GM12878 (cell line): ENCODE data around the gene NOL12. TPM values are rescaled to one million over a fixed set of nuclear protein-coding genes. Genes with fewer than 3 reads are reported as not detected.

ENCODE experiments used
- ATAC-seq: fragments of 200-7000 bp; cut with Tn5 transposase; 3 replicates; pipeline ENCODE4 v1.9.1; 2020; ENCODE audit warnings: mild to moderate bottlenecking, moderate library complexity
- BruUV-seq: library from RNA; stranded (reverse); fragments of 400-500 nt; replicated peaks from 2 replicates; lab custom pipeline; 2021; lab: Mats Ljungman, UMichigan
- CTCF ChIA-PET: fragments of 300-600 bp; sonication (Branson Sonifier 250); formaldehyde crosslinking; extraction: SDS; loops from one replicate; lab custom pipeline; 2021; ENCODE audit warnings: inconsistent platforms; lab: Yijun Ruan, JAX
- POLR2A ChIA-PET: fragments of 350-600 bp; formaldehyde crosslinking; extraction: SDS; loops from one replicate; lab custom pipeline; 2021; ENCODE audit warnings: inconsistent platforms; lab: Charles Lee
- RAD21 ChIA-PET: fragments of 300-600 bp; sonication (Branson Sonifier 250); formaldehyde crosslinking; loops from one replicate; lab custom pipeline; 2023; ENCODE audit warnings: antibody characterized with exemption; ENCODE audit not compliant: unreplicated experiment; lab: Charles Lee
- SMC1A ChIA-PET: fragments of 300-600 bp; sonication (Branson Sonifier 250); formaldehyde crosslinking; loops from one replicate; lab custom pipeline; 2023; ENCODE audit not compliant: unreplicated experiment, uncharacterized antibody; lab: Charles Lee
- DNase-seq: peaks from one replicate; pipeline ENCODE4 v3.0.0-alpha.2; 2011; ENCODE audit warnings: low read depth, low spot score
- FAIRE-seq: peaks from 3 replicates; lab custom pipeline; 2011; peaks lifted over from hg19 to GRCh38; lab: Jason Lieb, UNC
- H2AFZ ChIP-seq: 2 replicates; pipeline ENCODE4 v1.6.0; 2011; ENCODE audit warnings: low read depth, low read length, control low read depth; ENCODE audit not compliant: control insufficient read depth
- H3K27ac ChIP-seq: 2 replicates; pipeline ENCODE4 v1.5.1; 2011; ENCODE audit warnings: control low read depth; ENCODE audit not compliant: control insufficient read depth, insufficient read depth
- H3K27me3 ChIP-seq, 2 experiments: replicated peaks in 1 of 2; 2 replicates each; pipeline versions ENCODE4 v1.6.0 to v1.6.1; 2011; ENCODE audit warnings: low read length in 1 of 2; ENCODE audit not compliant: control insufficient read depth in 2 of 2, insufficient read depth in 2 of 2
- H3K36me3 ChIP-seq, 2 experiments: 2 replicates each; pipeline ENCODE4 v1.5.1; 2011; ENCODE audit warnings: low read length in 1 of 2; ENCODE audit not compliant: control insufficient read depth in 2 of 2, insufficient read depth in 2 of 2
- H3K4me1 ChIP-seq: 2 replicates; pipeline ENCODE4 v1.6.1; 2011; ENCODE audit warnings: mild to moderate bottlenecking, low read length, moderate library complexity, mixed read lengths; ENCODE audit not compliant: control insufficient read depth, insufficient read depth
- H3K4me2 ChIP-seq: 2 replicates; pipeline ENCODE4 v1.6.0; 2011; ENCODE audit warnings: control low read depth; ENCODE audit not compliant: control insufficient read depth, insufficient read depth
- H3K4me3 ChIP-seq: fragments of 200-600 bp; sonication (generic); 2 replicates; pipeline ENCODE4 v1.5.1; 2016
- H3K79me2 ChIP-seq: 2 replicates; pipeline ENCODE4 v1.6.0; 2011; ENCODE audit warnings: low read length; ENCODE audit not compliant: control insufficient read depth, insufficient read depth
- H3K9ac ChIP-seq: 2 replicates; pipeline ENCODE4 v1.8.0; 2011; ENCODE audit warnings: low read length, control low read depth, mixed read lengths; ENCODE audit not compliant: control insufficient read depth, insufficient read depth
- H3K9me3 ChIP-seq: replicated peaks from 3 replicates; pipeline ENCODE4 v1.5.1; 2011; ENCODE audit warnings: mild to moderate bottlenecking, low read length; ENCODE audit not compliant: control insufficient read depth, insufficient read depth
- H4K20me1 ChIP-seq: 2 replicates; pipeline ENCODE4 v1.6.0; 2011; ENCODE audit not compliant: control insufficient read depth, insufficient read depth
- CHD2 ChIP-seq: IDR thresholded peaks from 2 replicates; pipeline ENCODE4 v1.6.1; 2011; ENCODE audit warnings: low read depth, low read length, improper control_type of control experiment, borderline replicate concordance
- E4F1 ChIP-seq: fragments of 450-650 bp; IDR thresholded peaks from 2 replicates; pipeline ENCODE4 v1.6.1; 2018; ENCODE audit warnings: borderline replicate concordance, mild to moderate bottlenecking; ENCODE audit not compliant: partially characterized antibody
- IRF4 ChIP-seq: IDR thresholded peaks from 2 replicates; pipeline ENCODE4 v1.6.1; 2011; ENCODE audit warnings: low read depth, low read length
- JUNB ChIP-seq: IDR thresholded peaks from 2 replicates; pipeline ENCODE4 v1.6.1; 2016; ENCODE audit warnings: antibody characterized with exemption, mild to moderate bottlenecking
- KAT2A ChIP-seq: conservative IDR thresholded peaks from 2 replicates; pipeline ENCODE4 v1.6.1; 2011; ENCODE audit warnings: low read depth, low read length; ENCODE audit not compliant: control insufficient read depth
- NBN ChIP-seq: fragments of 450-650 bp; IDR thresholded peaks from 2 replicates; pipeline ENCODE4 v1.6.1; 2016
- REST ChIP-seq: IDR thresholded peaks from 2 replicates; pipeline ENCODE4 v1.6.1; 2012; ENCODE audit warnings: mild to moderate bottlenecking, low read depth, low read length
- SIN3A ChIP-seq: IDR thresholded peaks from 2 replicates; pipeline ENCODE4 v1.6.1; 2012; ENCODE audit warnings: low read depth, low read length, improper control_type of control experiment
- SKIL ChIP-seq: fragments of 450-650 bp; IDR thresholded peaks from 2 replicates; pipeline ENCODE4 v1.6.1; 2017; ENCODE audit warnings: mild to moderate bottlenecking, low read depth, inconsistent platforms; ENCODE audit not compliant: poor library complexity, severe bottlenecking
- SUPT20H ChIP-seq: IDR thresholded peaks from 2 replicates; pipeline ENCODE4 v1.6.1; 2011; ENCODE audit warnings: low read depth, mild to moderate bottlenecking, low read length, moderate library complexity, borderline replicate concordance; ENCODE audit not compliant: control insufficient read depth
- ZBTB4 ChIP-seq: fragments of 450-650 bp; formaldehyde crosslinking; IDR thresholded peaks from 2 replicates; pipeline ENCODE4 v1.4.0; 2022; ENCODE audit warnings: mild to moderate bottlenecking, moderate library complexity
- WGBS: methylation state at CpG from one replicate; pipeline ENCODE4 v1.1.6; 2016; ENCODE audit warnings: low lambda C conversion rate; ENCODE audit not compliant: insufficient replicate concordance, insufficient coverage; ENCODE audit errors: missing lambda C conversion rate; 5-methylcytosine and 5-hydroxymethylcytosine counted together
- in situ Hi-C: fragments of 300-500 bp; cut with MboI; formaldehyde crosslinking; loops from 9 replicates; pipeline ENCODE4 v1.14.3; 2018; ENCODE audit warnings: mixed read lengths
- intact Hi-C: fragments of 100-400 bp; cut with micrococcal nuclease; formaldehyde crosslinking; loops from one replicate; pipeline ENCODE4 v1.14.2; 2022; ENCODE audit not compliant: unreplicated experiment
- polyA plus RNA-seq, 11 experiments: library from polyadenylated mRNA; depleted of rRNA in 4 of 11; unstranded in 6 of 11; stranded (reverse) in 5 of 11; fragments of >200 nt; fragmentation: Nextera tagmentation in 4 of 11; fragmentation: Illumina TruSeq in 1 of 11; extraction: Ambion mirVana in 4 of 11; extraction: Trizol in 1 of 11; gene quantifications; 1 replicate in 1 of 11; 2 replicates in 10 of 11; pipeline versions ENCODE4 v1.2.1 to v1.2.3, GENCODE V29; 2011 to 2016; ENCODE audit warnings: inconsistent platforms in 2 of 11, missing spikeins in 2 of 11, low read depth in 1 of 11
- total RNA-seq, 4 experiments: library from RNA; depleted of rRNA in 3 of 4; stranded (reverse); fragments of >200 nt in 3 of 4; fragmentation: Illumina TruSeq in 1 of 4; extraction: Trizol in 1 of 4; gene quantifications; 2 replicates each; pipeline versions ENCODE4 v1.2.1 to v1.2.3, GENCODE V29; 2013 to 2021

NOL12 gene
- total and polyA plus RNA-seq, 10 of the 15 experiments (the other 5 are each of a cell fraction or from before 2014, with no cell fraction given), result 3.3 to 69.4 (median 41.1) TPM

- ATAC-seq (no peak), FAIRE-seq (no peak), DNase-seq (no peak)
- BruUV-seq, result no TSS peak
- ChIA-PET RAD21 (interaction anchor here (0.8 to 7.6 kb wide), 10 partner anchors 9 to 73 kb away, joined by 3 to 164 read pairs (median 6); partner anchors contain the start of genes GGA1, PDXP and SH3BP1), POLR2A (interaction anchor here (0.8 to 14.0 kb wide), 10 partner anchors 10 to 91 kb away, joined by 3 to 209 read pairs (median 5); partner anchors contain the start of gene PDXP), SMC1A (interaction anchor here (0.9 to 10.9 kb wide), 7 partner anchors 20 to 74 kb away, joined by 3 to 157 read pairs (median 10); partner anchors contain the start of gene PDXP), CTCF (interaction anchor here (0.7 to 19.9 kb wide), 14 partner anchors 8 to 183 kb away, joined by 3 to 414 read pairs (median 6); partner anchors contain the start of genes GCAT, GGA1, PDXP and SH3BP1)
- Histone ChIP-seq H3K4me1 (peaks cover 23% of the 10 kb centered on the region), H3K27me3 (no peaks in the 10 kb centered on the region), H3K9me3 (no peaks in the 10 kb centered on the region), H3K9ac (no peak overlapping the region), H3K4me3 (no peak overlapping the region), H3K27ac (peak overlapping the region; percentile 23; the same call in 1 of the 2 replicates), H2AFZ (peak overlapping the region; percentile 73; the same call in 1 of the 2 replicates), H4K20me1 (no peaks in the 10 kb centered on the region), H3K79me2 (peaks cover 17% of the 10 kb centered on the region), H3K4me2 (0 out of 2 replicates have a peak overlapping the region, but pooled peaks have one; percentile 22), H3K36me3 (peaks cover 2% of the 10 kb centered on the region in 2 experiments; a peak in 1 of 4 replicates)
- intact Hi-C loops (loop anchor here (1.0 to 5.0 kb wide), 5 partner anchors 20 to 144 kb away; no protein-coding TSS in a partner anchor), in situ Hi-C loops (loop anchor here (5.0 kb wide), 1 partner anchor 54 kb away; no protein-coding TSS in a partner anchor)
- WGBS, result 4% methylated on average over 2 of the region's 2 CpGs
- no peak for TF ChIP-seq ZBTB4 (CRISPR knock-in tag)
- no peak for TF ChIP-seq REST
- no peak for TF ChIP-seq CHD2
- TF ChIP-seq IRF4, result no peak
- TF ChIP-seq JUNB, result no peak
- TF ChIP-seq SIN3A, result no peak
- TF ChIP-seq NBN, result no peak
- no peak for TF ChIP-seq SUPT20H
- TF ChIP-seq KAT2A, result no peak
- no peak for TF ChIP-seq E4F1
- no peak for TF ChIP-seq SKIL
Measured at GRCh38 chr22:37681001-37681424, 5.1 kb upstream of the NOL12 start.
